Lung (tissue), 12 donors: ENCODE results near the gene GPR22. TPM values are rescaled to one million over a fixed set of nuclear protein-coding genes. Genes with fewer than 3 reads are reported as not detected.

Experiments
- ATAC-seq: fragments of 200-7000 bp; cut with Tn5 transposase; one replicate; pipeline ENCODE4 v1.9.1; 2020; ENCODE audit warnings: moderate number of reproducible peaks; ENCODE audit not compliant: insufficient read depth, low FRiP score
- DNase-seq, 3 donors: peaks; one replicate each; pipeline ENCODE4 v3.0.0-alpha.2; 2013 to 2017
- H3K27ac ChIP-seq, 2 donors: one replicate each; pipeline ENCODE4 v1.5.1; 2013; ENCODE audit warnings: mild to moderate bottlenecking in 2 of 2, moderate library complexity in 2 of 2, control low read depth in 1 of 2, inconsistent platforms in 1 of 2, low read depth in 1 of 2, low read length in 1 of 2
- H3K27me3 ChIP-seq, 3 donors: one replicate each; pipeline ENCODE4 v1.5.1; 2013; ENCODE audit warnings: low read length in 2 of 3; ENCODE audit not compliant: control insufficient read depth in 3 of 3, insufficient read depth in 3 of 3
- H3K36me3 ChIP-seq, 4 donors: one replicate each; pipeline ENCODE4 v1.5.1; 2013; ENCODE audit warnings: low read length in 4 of 4, mild to moderate bottlenecking in 1 of 4, moderate library complexity in 1 of 4; ENCODE audit not compliant: control insufficient read depth in 4 of 4, insufficient read depth in 4 of 4
- H3K4me1 ChIP-seq, 5 donors: one replicate each; pipeline ENCODE4 v1.5.1; 2013; ENCODE audit warnings: low read length in 5 of 5, mild to moderate bottlenecking in 2 of 5, moderate library complexity in 1 of 5; ENCODE audit not compliant: control insufficient read depth in 5 of 5, insufficient read depth in 5 of 5
- H3K4me3 ChIP-seq: one replicate; pipeline ENCODE4 v1.5.1; 2013; ENCODE audit warnings: mild to moderate bottlenecking, control low read depth, moderate library complexity
- H3K9ac ChIP-seq, 2 donors: one replicate each; pipeline ENCODE4 v1.5.1; 2013; ENCODE audit warnings: low read length in 2 of 2, control low read depth in 1 of 2; ENCODE audit not compliant: insufficient read depth in 1 of 2
- H3K9me3 ChIP-seq, 4 donors: one replicate each; pipeline ENCODE4 v1.5.1; 2013; ENCODE audit warnings: low read length in 3 of 4, mild to moderate bottlenecking in 1 of 4, moderate library complexity in 1 of 4; ENCODE audit not compliant: control insufficient read depth in 4 of 4, insufficient read depth in 3 of 4
- CTCF ChIP-seq: IDR thresholded peaks from 2 replicates; pipeline ENCODE4 v1.5.1; 2012; ENCODE audit warnings: mild to moderate bottlenecking; ENCODE audit errors: control extremely low read depth, extremely low read depth
- WGBS, 2 donors: extraction: QIAGEN DNeasy Blood & Tissue Kit; methylation state at CpG; one replicate each; pipeline ENCODE4 v1.1.7; 2013; 5-methylcytosine and 5-hydroxymethylcytosine counted together
- polyA plus RNA-seq, 2 donors: library from polyadenylated mRNA; stranded (reverse); fragments of 200-250 nt; gene quantifications; one replicate each; pipeline ENCODE4 v1.2.1, GENCODE V29; 2013
- total RNA-seq, 2 donors: library from RNA; depleted of rRNA in 1 of 2; stranded (reverse); fragments of >200 nt in 1 of 2; gene quantifications; one replicate each; pipeline ENCODE4 v1.2.1, GENCODE V29; 2014 to 2021
- donor health status: control.
- donor health status: control.
- donor health status: Bipolar disorder and iron deficiency.
- donor health status: healthy.
- donor health status: DM: yes; HTN: yes; CAD: no.

GPR22 gene
- total and polyA plus RNA-seq, 4 donors = not detected

- Histone ChIP-seq H3K9me3 (peaks cover 0 to 2% (median 0%) of the 10 kb centered on the region in 4 donors), H3K4me1 (peaks cover 0 to 9% (median 0%) of the 10 kb centered on the region in 5 donors), H3K27me3 (no peaks in the 10 kb centered on the region), H3K4me3 (no peak overlapping the region), H3K9ac (no peak overlapping the region), H3K27ac (no peak overlapping the region), H3K36me3 (no peaks in the 10 kb centered on the region)
- no peak for TF ChIP-seq CTCF
- DNase-seq (no peak), ATAC-seq (no peak)
These were observed 28.1 kb upstream of the GPR22 start for GRCh38 chr7:107441581-107442422.

- ATAC-seq = no peak
- no peaks in the 10 kb centered on the region for H3K36me3 ChIP-seq
- peaks cover 0 to 9% (median 0%) of the 10 kb centered on the region in 5 donors for H3K4me1 ChIP-seq
- H3K9me3 ChIP-seq = peaks cover 0 to 2% (median 0%) of the 10 kb centered on the region in 4 donors
- H3K4me3 ChIP-seq = no peak overlapping the region
- H3K27ac ChIP-seq = no peak overlapping the region
- 98 to 100% methylated on average over 1 of the region's 1 CpG for WGBS, 2 donors
- no peak for DNase-seq
- TF ChIP-seq CTCF = no peak
- H3K9ac ChIP-seq = no peak overlapping the region
- H3K27me3 ChIP-seq = no peaks in the 10 kb centered on the region
These were observed 27.2 kb upstream of the GPR22 start for GRCh38 chr7:107442678-107443077.

DNA sequence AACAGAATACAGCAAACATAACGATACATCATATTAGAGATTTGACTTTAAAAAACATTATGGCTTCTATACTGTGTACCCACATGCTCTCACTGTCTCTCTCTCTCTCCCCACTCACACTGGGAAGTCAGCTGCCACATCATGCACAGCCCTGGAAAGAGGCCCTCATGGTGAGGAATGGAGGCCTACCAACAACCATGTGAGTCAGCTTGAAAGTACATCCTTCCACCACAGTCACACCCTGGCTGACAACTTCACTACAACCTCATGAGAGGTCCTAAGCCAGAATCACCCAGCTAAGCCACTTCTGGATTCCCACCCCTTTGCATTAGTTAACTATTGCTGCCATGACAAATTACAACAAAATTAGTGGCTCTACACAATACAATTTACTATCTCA, 23.3 kb upstream of the GPR22 start:
- ATAC-seq = no peak
- H3K9me3 ChIP-seq = peaks cover 0 to 2% (median 0%) of the 10 kb centered on the region in 4 donors
- no peak for TF ChIP-seq CTCF
- WGBS, 2 donors = 93 to 97% methylated on average over 1 of the region's 1 CpG
- peaks cover 0 to 8% (median 0%) of the 10 kb centered on the region in 5 donors for H3K4me1 ChIP-seq
- H3K9ac ChIP-seq = no peak overlapping the region
- H3K36me3 ChIP-seq = no peaks in the 10 kb centered on the region
- H3K27ac ChIP-seq = no peak overlapping the region
- H3K4me3 ChIP-seq = no peak overlapping the region
- no peak for DNase-seq
- no peaks in the 10 kb centered on the region for H3K27me3 ChIP-seq
